Mucosa of descending colon (tissue), 3 donors: ENCODE measurements around the gene LARGE1. TPM values are rescaled to one million over a fixed set of nuclear protein-coding genes. Genes with fewer than 3 reads are reported as not detected.
A peak's percentile ranks its signal among the peaks of the same experiment; 100 is the strongest.

Source experiments
- ATAC-seq: fragments of 200-7000 bp; cut with Tn5 transposase; one replicate; pipeline ENCODE4 v1.9.1; 2020; ENCODE audit warnings: mild to moderate bottlenecking, moderate library complexity
- DNase-seq, 3 donors: peaks; one replicate each; pipeline ENCODE4 v3.0.0-alpha.2; 2020
- H3K36me3 ChIP-seq: fragments of 200-600 bp; one replicate; pipeline ENCODE4 v1.8.0; 2021; ENCODE audit warnings: low read depth, mild to moderate bottlenecking
- H3K4me1 ChIP-seq: fragments of 200-600 bp; one replicate; pipeline ENCODE4 v1.8.0; 2021; ENCODE audit warnings: low read depth, mild to moderate bottlenecking
- H3K4me3 ChIP-seq: fragments of 200-600 bp; one replicate; pipeline ENCODE4 v1.8.0; 2021; ENCODE audit warnings: mild to moderate bottlenecking
- H3K9me3 ChIP-seq: fragments of 200-600 bp; one replicate; pipeline ENCODE4 v1.8.0; 2021; ENCODE audit warnings: mild to moderate bottlenecking
- intact Hi-C, 2 donors: fragments of 100-400 bp; cut with DNase I in 1 of 2; cut with micrococcal nuclease in 1 of 2; formaldehyde crosslinking; loops; one replicate each; pipeline versions ENCODE4 v1.11.0 to v1.11.1; 2022; cut with DNase I, micrococcal nuclease
- total RNA-seq, 3 donors: library from RNA; stranded (reverse); fragmentation: NEBNext Ultra II Directional in 2 of 3; extraction: Animal tissue kit (Norgen Biotek cat#: 25700) in 2 of 3; gene quantifications; one replicate each; pipeline versions ENCODE4 v1.2.1 to v1.2.4, GENCODE V29; 2021 to 2023
- TF ChIP-seq, protein P1 (sequence below): fragments of 200-600 bp; IDR thresholded peaks from one replicate; pipeline ENCODE4 v1.8.0; 2022; ENCODE audit warnings: antibody characterized with exemption, mild to moderate bottlenecking
- donor health status: DM: no; HTN: no; CAD: no; lungs with moderate emphysema.
- donor health status: DM: no; HTN: no; CAD: no.
- donor health status: DM: no; HTN: yes; CAD: no.

LARGE1 gene
- total RNA-seq, 3 donors from 2014 or later = 29.3 to 93.8 (median 67.7) TPM

DNA sequence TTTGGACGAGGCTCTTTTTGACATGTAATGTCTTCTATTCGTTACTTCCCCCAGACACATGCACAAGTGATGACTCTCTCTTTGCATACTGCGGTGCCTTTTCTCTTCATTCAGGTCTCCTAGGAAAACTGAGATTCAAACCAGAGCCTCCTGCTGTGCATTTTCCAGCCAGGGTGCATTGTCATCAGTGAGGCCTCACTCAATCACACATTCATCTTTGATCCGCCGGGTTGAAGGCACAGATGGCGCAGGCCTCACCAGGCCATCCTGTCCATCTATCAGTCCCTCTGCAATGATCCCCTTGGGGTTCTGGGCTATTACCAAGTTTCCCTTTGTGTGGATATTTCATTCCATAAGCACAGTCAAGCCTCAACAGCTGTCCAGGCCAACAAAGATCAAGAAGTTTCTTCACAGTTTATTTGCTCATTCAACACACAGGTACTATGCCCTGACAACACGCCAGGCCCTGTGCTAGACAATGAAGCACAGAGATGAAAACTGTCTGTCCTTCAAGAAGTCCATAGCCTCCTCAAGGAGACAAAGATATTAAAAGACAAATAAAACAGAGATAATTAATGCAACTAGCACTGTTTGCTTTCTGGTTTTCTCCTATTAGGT, 107.8 kb downstream of the LARGE1 start:
- no peak overlapping the region for H3K4me3 ChIP-seq
- TF ChIP-seq, protein P1, sequence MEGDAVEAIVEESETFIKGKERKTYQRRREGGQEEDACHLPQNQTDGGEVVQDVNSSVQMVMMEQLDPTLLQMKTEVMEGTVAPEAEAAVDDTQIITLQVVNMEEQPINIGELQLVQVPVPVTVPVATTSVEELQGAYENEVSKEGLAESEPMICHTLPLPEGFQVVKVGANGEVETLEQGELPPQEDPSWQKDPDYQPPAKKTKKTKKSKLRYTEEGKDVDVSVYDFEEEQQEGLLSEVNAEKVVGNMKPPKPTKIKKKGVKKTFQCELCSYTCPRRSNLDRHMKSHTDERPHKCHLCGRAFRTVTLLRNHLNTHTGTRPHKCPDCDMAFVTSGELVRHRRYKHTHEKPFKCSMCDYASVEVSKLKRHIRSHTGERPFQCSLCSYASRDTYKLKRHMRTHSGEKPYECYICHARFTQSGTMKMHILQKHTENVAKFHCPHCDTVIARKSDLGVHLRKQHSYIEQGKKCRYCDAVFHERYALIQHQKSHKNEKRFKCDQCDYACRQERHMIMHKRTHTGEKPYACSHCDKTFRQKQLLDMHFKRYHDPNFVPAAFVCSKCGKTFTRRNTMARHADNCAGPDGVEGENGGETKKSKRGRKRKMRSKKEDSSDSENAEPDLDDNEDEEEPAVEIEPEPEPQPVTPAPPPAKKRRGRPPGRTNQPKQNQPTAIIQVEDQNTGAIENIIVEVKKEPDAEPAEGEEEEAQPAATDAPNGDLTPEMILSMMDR = no peak
- intact Hi-C loops = no loop called here
- no peaks in the 10 kb centered on the region for H3K36me3 ChIP-seq
- no peaks in the 10 kb centered on the region for H3K9me3 ChIP-seq
- DNase-seq (no peak), ATAC-seq (no peak)
- H3K4me1 ChIP-seq = no peaks in the 10 kb centered on the region

DNA sequence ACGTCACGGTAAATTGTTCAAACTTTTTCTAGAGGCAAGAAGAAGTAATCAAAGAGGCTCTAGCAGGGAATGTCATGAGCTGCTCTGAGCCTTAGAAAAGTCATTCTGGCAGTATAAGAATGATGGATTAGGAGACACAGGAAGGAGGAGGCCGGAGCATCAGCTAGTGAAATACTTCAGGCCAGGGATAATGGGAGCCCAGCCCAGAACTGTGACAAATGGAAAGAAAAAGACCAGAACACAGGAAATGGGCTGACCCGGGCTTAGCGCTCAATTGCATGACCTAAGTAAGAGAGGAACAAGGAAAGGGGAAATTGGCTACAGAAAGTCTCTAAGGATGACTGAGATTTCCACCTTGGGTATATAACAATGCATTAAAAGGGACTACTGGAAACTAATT, 108.6 kb downstream of the LARGE1 start:
- Histone ChIP-seq H3K4me3 (no peak overlapping the region), H3K36me3 (no peaks in the 10 kb centered on the region), H3K9me3 (no peaks in the 10 kb centered on the region), H3K4me1 (no peaks in the 10 kb centered on the region)
- DNase-seq (peak in 1 of 3 donors; percentile 52), ATAC-seq (peak; percentile 51)
- intact Hi-C loops = no loop called here
- TF ChIP-seq, protein P1 = no peak

DNA sequence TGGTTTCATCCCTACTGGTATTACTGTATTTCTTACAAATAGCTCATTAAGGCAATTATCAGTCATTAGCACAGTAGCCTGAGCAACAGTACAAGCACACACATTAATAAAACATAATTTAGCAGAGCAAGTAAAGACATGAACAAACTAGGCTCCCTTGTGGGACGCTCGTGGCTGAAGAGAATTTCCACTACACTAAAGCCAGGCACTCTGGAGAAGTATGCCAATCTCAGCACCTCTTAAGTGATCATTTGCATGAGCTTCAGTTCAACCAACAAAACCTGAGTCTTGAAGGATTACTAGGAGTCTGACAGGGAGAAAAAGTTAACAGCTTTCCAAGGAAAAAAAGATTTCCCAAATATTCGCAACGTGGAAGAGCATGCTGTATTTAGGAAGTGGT, 109.1 kb downstream of the LARGE1 start:
- ATAC-seq (no peak), DNase-seq (no peak)
- Histone ChIP-seq H3K9me3 (no peaks in the 10 kb centered on the region), H3K4me1 (peaks cover 3% of the 10 kb centered on the region), H3K4me3 (no peak overlapping the region), H3K36me3 (no peaks in the 10 kb centered on the region)
- intact Hi-C loops = no loop called here
- TF ChIP-seq, protein P1 = no peak

DNA sequence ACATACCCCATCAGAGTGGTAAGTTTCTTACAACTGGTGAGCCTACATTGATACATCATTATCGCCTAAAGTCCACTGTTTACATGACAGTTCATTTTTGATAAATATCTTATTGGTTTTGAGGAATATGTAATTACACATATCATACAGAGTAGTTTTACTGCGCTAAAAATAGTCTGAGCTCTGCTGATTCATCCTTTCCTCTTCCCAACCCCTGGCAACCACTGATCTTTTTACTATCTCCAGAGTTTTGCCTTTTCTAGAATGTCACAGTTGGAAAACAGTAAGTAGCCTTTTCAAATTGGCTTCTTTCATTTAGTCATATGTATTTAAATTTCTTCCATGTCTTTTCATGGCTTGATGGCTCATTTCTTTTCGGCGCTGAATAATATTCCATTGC, 112.8 kb downstream of the LARGE1 start:
- Histone ChIP-seq H3K4me3 (no peak overlapping the region), H3K36me3 (no peaks in the 10 kb centered on the region), H3K4me1 (peaks cover 5% of the 10 kb centered on the region), H3K9me3 (no peaks in the 10 kb centered on the region)
- TF ChIP-seq, protein P1 = no peak
- ATAC-seq (no peak), DNase-seq (no peak)
- intact Hi-C loops = no loop called here

DNA sequence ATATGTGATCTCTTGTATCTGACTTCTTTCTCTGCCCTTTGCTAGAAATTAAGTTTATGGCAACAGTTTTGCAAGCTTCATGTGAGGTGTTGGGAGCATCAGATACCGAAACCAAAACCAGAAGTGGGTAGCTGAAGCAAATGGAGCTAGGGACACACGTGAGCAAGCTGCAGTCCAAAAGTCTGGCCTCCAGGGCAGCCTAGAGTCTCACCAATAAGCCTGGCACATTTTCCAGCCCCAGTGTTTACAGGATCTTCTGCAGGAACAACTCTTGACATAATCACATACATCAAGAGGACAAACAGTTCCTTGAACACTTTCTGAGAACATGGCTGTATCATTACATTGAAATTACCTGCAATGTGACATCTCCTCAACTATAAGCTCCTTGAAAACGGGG, 114.1 kb downstream of the LARGE1 start:
- DNase-seq (no peak), ATAC-seq (peak; percentile 59)
- Histone ChIP-seq H3K4me3 (no peak overlapping the region), H3K36me3 (no peaks in the 10 kb centered on the region), H3K9me3 (no peaks in the 10 kb centered on the region), H3K4me1 (peaks cover 5% of the 10 kb centered on the region)
- TF ChIP-seq, protein P1 = no peak
- intact Hi-C loops = no loop called here
